ENCODE results near the gene NELL1.

Gene NELL1

DNA sequence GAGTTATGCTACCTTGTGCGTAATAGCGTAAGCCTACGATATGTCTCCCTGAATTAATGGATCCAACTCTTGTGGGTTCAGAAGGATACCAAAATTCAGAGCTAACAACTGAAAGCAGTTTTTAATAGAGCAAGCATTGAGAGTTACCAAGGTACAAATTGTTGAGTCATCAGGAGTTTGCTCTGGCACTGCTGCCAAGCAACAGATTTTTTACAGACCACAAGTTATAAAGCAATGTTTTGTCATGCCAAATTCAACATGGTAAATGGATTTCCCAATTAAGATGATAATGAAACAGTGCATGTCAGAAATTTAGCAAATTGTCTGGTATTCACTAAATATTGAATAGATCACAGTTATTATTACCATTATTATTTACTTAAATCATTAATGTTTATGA, 295.6 kb downstream of the NELL1 start:
- H3K4me1 ChIP-seq (ENCODE audit: insufficient read depth, low read length), result peaks cover 19% of the 10 kb centered on the region
- H3K9ac ChIP-seq (ENCODE audit: low read depth, low read length), result no peak overlapping the region
- H3K27me3 ChIP-seq (ENCODE audit: insufficient read depth, low read length), result no peaks in the 10 kb centered on the region
- no peak overlapping the region for H3K4me3 ChIP-seq (ENCODE audit: low read length)
- no peak overlapping the region for H3K27ac ChIP-seq (ENCODE audit: low read depth, low read length)
- no peaks in the 10 kb centered on the region for H3K9me3 ChIP-seq (ENCODE audit: insufficient read depth, low read depth, low read length)
- no peaks in the 10 kb centered on the region for H3K36me3 ChIP-seq (ENCODE audit: insufficient read depth, low read length)
- WGBS, result 98% methylated on average over 3 of the region's 3 CpGs

DNA sequence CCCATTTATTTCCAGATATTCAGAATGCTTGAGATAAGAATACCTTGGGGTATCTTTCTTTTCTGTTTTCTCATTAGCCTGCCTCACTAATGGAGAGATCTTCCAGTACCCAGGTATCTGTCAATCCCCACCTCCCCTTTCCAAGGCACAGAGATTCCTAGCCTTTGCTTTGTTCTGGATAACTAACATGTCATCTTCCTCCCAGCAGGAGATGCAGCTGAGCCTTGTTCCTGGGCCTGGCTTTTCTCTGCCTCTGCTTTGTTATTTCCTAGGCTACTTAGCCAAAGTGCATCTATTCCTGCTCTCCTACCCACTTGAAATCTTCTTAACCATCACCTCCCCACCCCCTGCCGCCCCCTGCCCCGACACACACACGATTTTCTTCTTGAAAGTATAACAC, 297.1 kb downstream of the NELL1 start:
- WGBS, result 14% methylated on average over 3 of the region's 3 CpGs
- Histone ChIP-seq H3K27ac (ENCODE audit: low read depth, low read length) (peak overlapping the region; percentile 32; the same call in 1 of the 2 replicates), H3K36me3 (ENCODE audit: insufficient read depth, low read length) (no peaks in the 10 kb centered on the region), H3K4me3 (ENCODE audit: low read length) (no peak overlapping the region), H3K4me1 (ENCODE audit: insufficient read depth, low read length) (peaks cover 19% of the 10 kb centered on the region), H3K27me3 (ENCODE audit: insufficient read depth, low read length) (no peaks in the 10 kb centered on the region), H3K9me3 (ENCODE audit: insufficient read depth, low read depth, low read length) (no peaks in the 10 kb centered on the region), H3K9ac (ENCODE audit: low read depth, low read length) (no peak overlapping the region)

DNA sequence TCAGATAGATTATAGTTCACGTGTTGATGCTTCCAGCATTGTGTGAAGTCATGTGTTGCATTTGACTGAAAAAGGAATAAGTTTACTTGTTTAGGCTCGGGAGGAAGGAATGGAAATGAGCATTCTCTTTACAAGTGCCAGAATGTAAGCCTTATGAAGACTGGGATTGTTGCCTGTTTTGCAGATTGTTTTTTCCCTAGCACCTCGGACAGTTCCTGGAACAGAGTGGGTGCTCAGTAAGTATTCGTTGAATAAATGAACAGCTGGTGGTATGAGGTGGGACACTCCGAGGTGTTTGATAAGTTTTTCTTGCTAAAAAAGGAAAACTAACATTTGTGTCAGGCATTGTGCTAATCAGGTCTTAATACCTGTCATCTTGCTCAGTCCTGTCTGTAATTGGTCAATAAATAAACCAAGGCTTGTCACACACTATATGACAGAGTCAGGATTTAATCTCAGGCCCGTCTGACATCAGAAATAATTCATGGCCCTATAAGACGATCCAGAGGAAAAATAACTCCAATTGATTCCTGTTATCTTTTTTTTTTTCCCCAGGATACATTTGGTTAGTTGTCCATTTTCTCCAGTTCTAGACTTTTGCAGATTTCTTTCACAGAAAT, 304.7 kb downstream of the NELL1 start:
- no peaks in the 10 kb centered on the region for H3K27me3 ChIP-seq (ENCODE audit: insufficient read depth, low read length)
- WGBS, result 71% methylated on average over 7 of the region's 7 CpGs
- H3K4me1 ChIP-seq (ENCODE audit: insufficient read depth, low read length), result no peaks in the 10 kb centered on the region
- H3K4me3 ChIP-seq (ENCODE audit: low read length), result no peak overlapping the region
- H3K27ac ChIP-seq (ENCODE audit: low read depth, low read length), result no peak overlapping the region
- H3K36me3 ChIP-seq (ENCODE audit: insufficient read depth, low read length), result no peaks in the 10 kb centered on the region
- no peak overlapping the region for H3K9ac ChIP-seq (ENCODE audit: low read depth, low read length)
- H3K9me3 ChIP-seq (ENCODE audit: insufficient read depth, low read depth, low read length), result no peaks in the 10 kb centered on the region

DNA sequence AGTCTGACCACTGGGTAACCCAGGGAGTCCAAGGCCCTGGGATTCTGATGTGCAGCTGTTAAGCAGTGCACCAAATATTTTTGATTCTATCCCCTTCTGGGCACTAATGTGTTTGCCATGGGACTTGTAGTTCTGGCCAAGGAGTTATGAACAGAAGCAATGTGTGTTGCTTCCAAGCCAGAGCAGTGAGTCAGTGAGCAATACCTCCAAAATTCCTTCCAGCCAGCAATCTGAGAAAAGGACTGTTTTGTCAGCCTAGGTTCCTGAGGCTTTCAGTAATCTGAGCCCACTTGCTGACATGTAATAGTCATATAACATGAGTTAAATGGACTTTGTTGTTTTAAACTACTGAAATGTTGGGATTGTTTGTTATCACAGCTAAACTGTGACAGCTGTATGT, 311.4 kb downstream of the NELL1 start:
- Histone ChIP-seq H3K9me3 (ENCODE audit: insufficient read depth, low read depth, low read length) (no peaks in the 10 kb centered on the region), H3K27ac (ENCODE audit: low read depth, low read length) (no peak overlapping the region), H3K27me3 (ENCODE audit: insufficient read depth, low read length) (no peaks in the 10 kb centered on the region), H3K9ac (ENCODE audit: low read depth, low read length) (no peak overlapping the region), H3K36me3 (ENCODE audit: insufficient read depth, low read length) (no peaks in the 10 kb centered on the region), H3K4me1 (ENCODE audit: insufficient read depth, low read length) (no peaks in the 10 kb centered on the region), H3K4me3 (ENCODE audit: low read length) (no peak overlapping the region)

DNA sequence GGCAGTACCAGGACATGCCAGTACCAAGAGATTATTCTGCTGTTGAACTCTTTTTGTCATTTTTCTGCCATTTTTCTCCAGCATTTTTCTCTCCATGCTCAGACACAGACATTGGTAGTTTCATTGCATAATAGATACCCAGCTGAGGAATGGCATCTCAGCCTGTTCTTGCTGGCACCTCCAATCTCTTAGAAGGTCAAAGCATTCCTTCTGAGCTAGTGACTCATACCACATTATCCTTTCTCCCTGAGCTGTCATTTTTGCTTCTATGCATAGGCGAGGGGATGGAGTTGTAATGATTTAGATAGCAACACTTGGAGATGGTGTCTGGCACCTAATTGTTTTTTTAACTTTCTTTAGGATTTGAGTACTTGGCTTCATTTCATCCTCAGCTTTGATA, 321.1 kb downstream of the NELL1 start:
- H3K27me3 ChIP-seq (ENCODE audit: insufficient read depth, low read length), result no peaks in the 10 kb centered on the region
- H3K9me3 ChIP-seq (ENCODE audit: insufficient read depth, low read depth, low read length), result no peaks in the 10 kb centered on the region
- WGBS, result 92% methylated on average over 1 of the region's 1 CpG
- no peak overlapping the region for H3K9ac ChIP-seq (ENCODE audit: low read depth, low read length)
- H3K36me3 ChIP-seq (ENCODE audit: insufficient read depth, low read length), result no peaks in the 10 kb centered on the region
- H3K27ac ChIP-seq (ENCODE audit: low read depth, low read length), result no peak overlapping the region
- no peak overlapping the region for H3K4me3 ChIP-seq (ENCODE audit: low read length)
- no peaks in the 10 kb centered on the region for H3K4me1 ChIP-seq (ENCODE audit: insufficient read depth, low read length)

DNA sequence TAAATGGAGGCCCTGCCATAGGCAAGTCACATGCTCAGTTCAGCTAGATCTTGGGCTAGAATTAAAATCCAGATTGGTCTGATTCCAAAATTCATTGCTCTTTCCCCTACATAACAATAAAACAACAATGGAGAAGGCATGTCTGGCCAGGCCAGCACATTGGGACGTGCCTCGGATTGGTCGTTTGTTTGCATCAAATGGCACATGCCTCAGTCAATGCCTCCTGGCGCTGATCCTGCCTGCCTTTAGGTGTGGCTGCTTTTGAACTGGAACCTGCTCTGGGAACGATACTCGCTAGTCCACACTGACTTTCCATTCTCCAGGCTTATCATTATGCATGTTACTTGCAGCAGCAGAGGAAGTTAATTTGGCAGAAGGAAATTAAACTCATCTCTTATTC, 322.1 kb downstream of the NELL1 start:
- Histone ChIP-seq H3K36me3 (ENCODE audit: insufficient read depth, low read length) (no peaks in the 10 kb centered on the region), H3K9me3 (ENCODE audit: insufficient read depth, low read depth, low read length) (no peaks in the 10 kb centered on the region), H3K4me1 (ENCODE audit: insufficient read depth, low read length) (no peaks in the 10 kb centered on the region), H3K27ac (ENCODE audit: low read depth, low read length) (no peak overlapping the region), H3K27me3 (ENCODE audit: insufficient read depth, low read length) (no peaks in the 10 kb centered on the region), H3K4me3 (ENCODE audit: low read length) (no peak overlapping the region), H3K9ac (ENCODE audit: low read depth, low read length) (no peak overlapping the region)
- WGBS, result 92% methylated on average over 6 of the region's 6 CpGs

DNA sequence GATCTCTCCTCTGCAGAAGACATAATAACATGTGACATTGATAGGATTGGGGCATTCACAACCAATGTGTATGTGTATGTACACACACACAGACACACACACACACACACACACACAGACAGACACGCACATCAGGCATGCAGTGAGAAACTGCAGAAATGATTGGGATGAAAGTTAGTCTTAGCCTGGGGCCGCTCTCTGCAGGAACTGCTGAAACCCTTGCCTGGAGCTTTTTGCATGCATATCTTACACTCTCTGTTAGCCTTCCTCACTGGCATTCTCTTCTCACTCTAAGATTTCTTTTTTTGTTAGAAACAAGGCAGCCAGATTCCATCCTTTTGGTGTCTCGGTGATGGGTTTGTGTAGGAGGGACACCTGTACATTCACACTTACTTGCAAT, 337.9 kb downstream of the NELL1 start:
- Histone ChIP-seq H3K27ac (ENCODE audit: low read depth, low read length) (no peak overlapping the region), H3K27me3 (ENCODE audit: insufficient read depth, low read length) (no peaks in the 10 kb centered on the region), H3K36me3 (ENCODE audit: insufficient read depth, low read length) (no peaks in the 10 kb centered on the region), H3K9ac (ENCODE audit: low read depth, low read length) (no peak overlapping the region), H3K4me3 (ENCODE audit: low read length) (no peak overlapping the region), H3K9me3 (ENCODE audit: insufficient read depth, low read depth, low read length) (no peaks in the 10 kb centered on the region), H3K4me1 (ENCODE audit: insufficient read depth, low read length) (peaks cover 18% of the 10 kb centered on the region)
- 50% methylated on average over 2 of the region's 3 CpGs for WGBS

DNA sequence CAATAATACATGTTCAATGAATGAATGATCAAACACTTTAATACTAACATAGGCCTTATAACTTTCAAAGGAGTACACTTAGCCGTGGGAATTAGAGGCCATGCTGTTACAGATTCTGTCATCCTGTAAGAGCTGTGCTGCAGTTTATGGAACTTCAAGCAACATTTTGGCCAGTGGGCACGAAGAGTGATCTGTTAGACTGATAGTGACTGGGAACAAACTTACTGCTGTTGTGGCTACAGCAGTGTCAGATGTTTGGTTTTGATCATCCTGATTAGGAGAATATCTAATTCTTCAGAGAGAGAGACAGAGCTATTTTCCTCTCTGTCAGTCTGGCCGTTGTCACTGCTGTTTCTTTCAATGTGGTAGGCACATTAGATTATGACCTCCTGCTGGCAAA, 348.9 kb downstream of the NELL1 start:
- 82% methylated on average over 3 of the region's 3 CpGs for WGBS
- Histone ChIP-seq H3K4me3 (ENCODE audit: low read length) (no peak overlapping the region), H3K27ac (ENCODE audit: low read depth, low read length) (no peak overlapping the region), H3K27me3 (ENCODE audit: insufficient read depth, low read length) (no peaks in the 10 kb centered on the region), H3K4me1 (ENCODE audit: insufficient read depth, low read length) (peaks cover 21% of the 10 kb centered on the region), H3K9me3 (ENCODE audit: insufficient read depth, low read depth, low read length) (no peaks in the 10 kb centered on the region), H3K36me3 (ENCODE audit: insufficient read depth, low read length) (no peaks in the 10 kb centered on the region), H3K9ac (ENCODE audit: low read depth, low read length) (no peak overlapping the region)

DNA sequence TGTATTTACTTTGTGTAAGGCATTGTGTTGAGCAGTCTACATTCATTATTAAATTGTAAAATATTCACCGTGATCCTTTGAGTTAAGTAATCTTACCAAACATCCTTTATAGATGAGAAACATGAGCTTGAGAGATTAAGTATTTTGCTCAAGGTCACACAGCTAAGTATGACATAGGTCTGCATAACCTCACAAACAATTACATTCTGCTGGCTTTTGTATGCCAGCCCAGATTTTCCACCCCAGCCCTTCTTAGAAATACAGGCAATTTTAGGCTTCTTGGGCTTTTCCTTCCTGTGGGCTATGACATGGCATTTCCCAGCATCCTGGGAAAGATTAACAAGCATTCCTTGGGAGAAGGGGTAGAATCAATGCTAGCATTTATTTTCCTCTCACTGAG, 357.3 kb downstream of the NELL1 start:
- WGBS, result no CpG with 5 or more reads among the region's 1 CpG
- no peak overlapping the region for H3K9ac ChIP-seq (ENCODE audit: low read depth, low read length)
- no peaks in the 10 kb centered on the region for H3K9me3 ChIP-seq (ENCODE audit: insufficient read depth, low read depth, low read length)
- no peak overlapping the region for H3K27ac ChIP-seq (ENCODE audit: low read depth, low read length)
- H3K36me3 ChIP-seq (ENCODE audit: insufficient read depth, low read length), result no peaks in the 10 kb centered on the region
- no peak overlapping the region for H3K4me3 ChIP-seq (ENCODE audit: low read length)
- H3K4me1 ChIP-seq (ENCODE audit: insufficient read depth, low read length), result peaks cover 21% of the 10 kb centered on the region; the same call in 1 of the 2 replicates
- no peaks in the 10 kb centered on the region for H3K27me3 ChIP-seq (ENCODE audit: insufficient read depth, low read length)

DNA sequence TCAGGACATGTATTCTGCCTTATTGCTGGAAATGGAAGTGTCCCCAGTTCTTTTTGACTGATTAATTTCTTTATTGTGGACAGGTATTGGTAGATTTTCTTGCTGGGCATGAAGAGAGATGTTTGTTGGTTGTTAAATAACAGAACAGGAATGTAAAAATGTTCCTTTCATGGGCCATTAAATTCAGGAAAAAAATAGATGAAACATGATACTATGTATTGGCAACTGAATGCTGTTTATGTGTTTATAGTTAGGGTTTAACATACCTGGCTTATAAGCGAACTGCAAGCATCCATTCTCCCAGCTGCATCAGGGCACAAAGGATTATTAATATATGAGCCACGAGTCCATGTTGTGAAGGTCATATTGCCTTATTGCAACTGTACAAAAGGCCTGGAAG, 368.5 kb downstream of the NELL1 start:
- Histone ChIP-seq H3K36me3 (ENCODE audit: insufficient read depth, low read length) (no peaks in the 10 kb centered on the region), H3K9me3 (ENCODE audit: insufficient read depth, low read depth, low read length) (no peaks in the 10 kb centered on the region), H3K9ac (ENCODE audit: low read depth, low read length) (no peak overlapping the region), H3K27me3 (ENCODE audit: insufficient read depth, low read length) (no peaks in the 10 kb centered on the region), H3K4me1 (ENCODE audit: insufficient read depth, low read length) (no peaks in the 10 kb centered on the region), H3K4me3 (ENCODE audit: low read length) (no peak overlapping the region), H3K27ac (ENCODE audit: low read depth, low read length) (no peak overlapping the region)
- WGBS, result 96% methylated on average over 2 of the region's 2 CpGs

DNA sequence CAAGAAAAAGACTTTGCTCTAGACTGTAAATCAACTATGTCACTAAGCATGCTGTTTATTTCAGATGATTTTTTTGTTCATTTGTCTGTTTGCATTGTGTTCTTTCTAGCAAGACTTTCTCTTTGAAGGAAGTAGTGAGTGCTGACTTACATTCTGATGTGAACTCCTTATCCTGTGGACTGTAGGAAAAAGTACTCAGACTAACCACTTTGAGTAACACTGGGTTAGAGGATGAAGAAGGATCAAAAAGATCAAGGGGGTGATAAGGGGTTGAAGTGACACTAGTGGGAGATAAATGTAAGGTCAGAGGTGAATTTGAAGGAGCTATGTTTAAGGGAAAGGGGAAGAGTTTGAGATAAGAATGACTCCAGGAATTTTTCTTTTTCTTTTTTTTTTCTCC, 369.4 kb downstream of the NELL1 start:
- no peaks in the 10 kb centered on the region for H3K4me1 ChIP-seq (ENCODE audit: insufficient read depth, low read length)
- H3K9me3 ChIP-seq (ENCODE audit: insufficient read depth, low read depth, low read length), result no peaks in the 10 kb centered on the region
- no peak overlapping the region for H3K4me3 ChIP-seq (ENCODE audit: low read length)
- H3K27me3 ChIP-seq (ENCODE audit: insufficient read depth, low read length), result no peaks in the 10 kb centered on the region
- no peaks in the 10 kb centered on the region for H3K36me3 ChIP-seq (ENCODE audit: insufficient read depth, low read length)
- no peak overlapping the region for H3K27ac ChIP-seq (ENCODE audit: low read depth, low read length)
- no peak overlapping the region for H3K9ac ChIP-seq (ENCODE audit: low read depth, low read length)

DNA sequence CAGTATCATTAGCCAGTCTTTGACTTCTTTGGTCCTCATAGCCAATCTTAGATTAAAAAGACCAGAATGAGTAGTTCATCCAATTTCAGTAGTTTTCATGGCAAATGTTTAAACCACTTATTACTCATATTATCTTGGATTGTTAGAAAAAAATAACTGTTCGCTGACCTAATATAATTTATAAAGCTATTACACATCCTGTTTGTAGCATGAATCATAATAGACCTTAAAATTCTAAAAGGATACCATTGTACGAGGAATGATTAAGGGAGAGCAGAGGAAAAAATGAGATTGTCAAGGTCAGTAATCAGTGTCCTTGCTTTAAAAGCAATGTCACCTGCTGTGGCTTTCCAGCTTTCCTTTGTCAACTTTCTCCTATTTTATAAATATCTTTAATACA, 371.2 kb downstream of the NELL1 start:
- H3K4me1 ChIP-seq (ENCODE audit: insufficient read depth, low read length), result no peaks in the 10 kb centered on the region
- H3K9ac ChIP-seq (ENCODE audit: low read depth, low read length), result no peak overlapping the region
- 100% methylated on average over 1 of the region's 2 CpGs for WGBS
- H3K4me3 ChIP-seq (ENCODE audit: low read length), result no peak overlapping the region
- no peaks in the 10 kb centered on the region for H3K27me3 ChIP-seq (ENCODE audit: insufficient read depth, low read length)
- H3K27ac ChIP-seq (ENCODE audit: low read depth, low read length), result no peak overlapping the region
- no peaks in the 10 kb centered on the region for H3K36me3 ChIP-seq (ENCODE audit: insufficient read depth, low read length)
- no peaks in the 10 kb centered on the region for H3K9me3 ChIP-seq (ENCODE audit: insufficient read depth, low read depth, low read length)

All from HUES64 (cell line).